ENCODE data around the gene RGS5.

DNA sequence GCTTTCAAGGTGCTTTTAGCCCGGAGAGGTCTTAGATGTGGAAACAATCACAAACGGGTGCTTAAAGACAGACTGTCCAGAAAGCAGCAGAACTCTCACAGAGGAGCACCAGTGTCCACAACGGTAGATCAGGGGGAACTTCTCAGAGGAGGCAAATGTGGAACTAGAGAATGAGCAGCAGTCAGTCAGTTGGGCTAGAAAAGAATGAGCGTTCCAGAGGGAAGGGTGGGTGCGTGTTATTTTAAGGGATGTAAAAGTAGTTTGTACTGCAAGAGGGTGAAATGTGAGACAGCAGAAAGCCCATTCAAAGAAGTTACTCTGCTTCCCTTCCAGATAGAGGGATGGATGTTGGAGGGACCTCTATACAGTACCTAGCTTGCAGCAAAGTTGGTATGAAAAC, 30.9 kb downstream of the RGS5 start:
- TF ChIP-seq, protein P1, sequence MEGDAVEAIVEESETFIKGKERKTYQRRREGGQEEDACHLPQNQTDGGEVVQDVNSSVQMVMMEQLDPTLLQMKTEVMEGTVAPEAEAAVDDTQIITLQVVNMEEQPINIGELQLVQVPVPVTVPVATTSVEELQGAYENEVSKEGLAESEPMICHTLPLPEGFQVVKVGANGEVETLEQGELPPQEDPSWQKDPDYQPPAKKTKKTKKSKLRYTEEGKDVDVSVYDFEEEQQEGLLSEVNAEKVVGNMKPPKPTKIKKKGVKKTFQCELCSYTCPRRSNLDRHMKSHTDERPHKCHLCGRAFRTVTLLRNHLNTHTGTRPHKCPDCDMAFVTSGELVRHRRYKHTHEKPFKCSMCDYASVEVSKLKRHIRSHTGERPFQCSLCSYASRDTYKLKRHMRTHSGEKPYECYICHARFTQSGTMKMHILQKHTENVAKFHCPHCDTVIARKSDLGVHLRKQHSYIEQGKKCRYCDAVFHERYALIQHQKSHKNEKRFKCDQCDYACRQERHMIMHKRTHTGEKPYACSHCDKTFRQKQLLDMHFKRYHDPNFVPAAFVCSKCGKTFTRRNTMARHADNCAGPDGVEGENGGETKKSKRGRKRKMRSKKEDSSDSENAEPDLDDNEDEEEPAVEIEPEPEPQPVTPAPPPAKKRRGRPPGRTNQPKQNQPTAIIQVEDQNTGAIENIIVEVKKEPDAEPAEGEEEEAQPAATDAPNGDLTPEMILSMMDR (conservative IDR thresholded peaks at IDR 0.05; ENCODE audit: low read depth, low read length), result no peak
- no peak for TF ChIP-seq EZH2 (IDR thresholded peaks at IDR 0.05; ENCODE audit: borderline replicate concordance, low read depth, low read length, poor library complexity, severe bottlenecking)
